HL-60 (cell line): Measurements from ENCODE around the gene TSPO.

ENCODE experiments used
- CTCF ChIP-seq: IDR thresholded peaks from one replicate; pipeline ENCODE4 v1.5.1; 2011; ENCODE audit warnings: low read length, control low read depth, inconsistent platforms; ENCODE audit not compliant: insufficient read depth
- POLR2AphosphoS5 ChIP-seq: IDR thresholded peaks from 2 replicates; pipeline ENCODE4 v1.6.1; 2012; ENCODE audit warnings: low read depth
- REST ChIP-seq: IDR thresholded peaks from 2 replicates; pipeline ENCODE4 v1.6.1; 2012; ENCODE audit warnings: low read depth; ENCODE audit not compliant: insufficient replicate concordance
- SPI1 ChIP-seq: IDR thresholded peaks from 2 replicates; pipeline ENCODE4 v1.6.1; 2012; ENCODE audit warnings: low read depth, mild to moderate bottlenecking, borderline replicate concordance

- TF ChIP-seq CTCF = no peak
- TF ChIP-seq POLR2AphosphoS5 = no peak
- TF ChIP-seq SPI1 = no peak
- no peak for TF ChIP-seq REST
Observed at GRCh38 chr22:43116932-43117331, 34.4 kb upstream of the TSPO start.
